PC-3 (cell line): ENCODE data around the gene SDK1. TPM values are rescaled to one million over a fixed set of nuclear protein-coding genes. Genes with fewer than 3 reads are reported as not detected.

Experiments
- ATAC-seq: fragments of 200-7000 bp; cut with Tn5 transposase; 2 replicates; pipeline ENCODE4 v1.9.1; 2020; ENCODE audit warnings: mild to moderate bottlenecking, moderate library complexity
- BruUV-seq: library from RNA; stranded (reverse); fragments of 400-500 nt; replicated peaks from 2 replicates; lab custom pipeline; 2021; lab: Mats Ljungman, UMichigan
- CTCF ChIA-PET: fragments of 300-600 bp; sonication (Branson Sonifier 250); formaldehyde crosslinking; loops from one replicate; lab custom pipeline; 2022; ENCODE audit warnings: antibody characterized with exemption; lab: Charles Lee
- POLR2A ChIA-PET: fragments of 300-600 bp; sonication (Branson Sonifier 250); formaldehyde crosslinking; loops from one replicate; lab custom pipeline; 2022; ENCODE audit warnings: antibody characterized with exemption; ENCODE audit not compliant: unreplicated experiment; lab: Charles Lee
- DNase-seq: peaks from one replicate; pipeline ENCODE4 v3.0.0-alpha.2; 2015
- H2AFZ ChIP-seq: fragments of 300-600 bp; sonication (generic); 2 replicates; pipeline ENCODE4 v1.6.0; 2016; ENCODE audit warnings: antibody characterized with exemption, low read length
- H3F3A ChIP-seq: fragments of 300-600 bp; sonication (generic); one replicate; pipeline ENCODE4 v1.6.0; 2017; ENCODE audit warnings: antibody characterized with exemption, low read length, control low read depth, mild to moderate bottlenecking; ENCODE audit not compliant: unreplicated experiment
- H3K27ac ChIP-seq: fragments of 300-600 bp; sonication (generic); 2 replicates; pipeline ENCODE4 v1.5.1; 2016; ENCODE audit warnings: mild to moderate bottlenecking, low read length
- H3K27me3 ChIP-seq: fragments of 300-600 bp; sonication (generic); 2 replicates; pipeline ENCODE4 v1.6.1; 2016; ENCODE audit warnings: low read length, mixed read lengths
- H3K36me3 ChIP-seq: fragments of 300-600 bp; sonication (generic); 2 replicates; pipeline ENCODE4 v1.6.1; 2016; ENCODE audit warnings: low read depth, mixed run types, low read length, mixed read lengths
- H3K4me1 ChIP-seq: fragments of 300-600 bp; sonication (generic); 2 replicates; pipeline ENCODE4 v1.5.1; 2016; ENCODE audit warnings: low read length; ENCODE audit not compliant: insufficient read depth
- H3K4me2 ChIP-seq: fragments of 300-600 bp; sonication (generic); 2 replicates; pipeline ENCODE4 v1.6.0; 2016; ENCODE audit warnings: low read length
- H3K4me3 ChIP-seq: fragments of 300-600 bp; sonication (generic); 2 replicates; pipeline ENCODE4 v1.5.1; 2016; ENCODE audit warnings: mild to moderate bottlenecking, low read length, mixed read lengths
- H3K79me2 ChIP-seq: fragments of 300-600 bp; sonication (generic); 2 replicates; pipeline ENCODE4 v1.6.1; 2017; ENCODE audit warnings: low read length, mixed read lengths
- H3K9ac ChIP-seq: fragments of 300-600 bp; sonication (generic); 2 replicates; pipeline ENCODE4 v1.6.0; 2016; ENCODE audit warnings: mild to moderate bottlenecking, low read length
- H3K9me2 ChIP-seq: fragments of 300-600 bp; sonication (generic); replicated peaks from 2 replicates; pipeline ENCODE4 v1.6.1; 2016; ENCODE audit warnings: mixed run types, low read length, mixed read lengths
- H3K9me3 ChIP-seq: fragments of 300-600 bp; sonication (generic); 2 replicates; pipeline ENCODE4 v1.6.1; 2016; ENCODE audit warnings: low read length, mixed read lengths
- H4K20me1 ChIP-seq: fragments of 300-600 bp; sonication (generic); 2 replicates; pipeline ENCODE4 v1.6.1; 2016; ENCODE audit warnings: low read length, mixed read lengths
- CTCF ChIP-seq: fragments of 300-600 bp; sonication (generic); conservative IDR thresholded peaks from 2 replicates; pipeline ENCODE4 v1.5.1; 2017; ENCODE audit warnings: antibody characterized with exemption, low read depth, mild to moderate bottlenecking, low read length
- EZH2 ChIP-seq: fragments of 300-600 bp; sonication (generic); IDR thresholded peaks from one replicate; pipeline ENCODE4 v1.6.1; 2017; ENCODE audit warnings: antibody characterized with exemption, mild to moderate bottlenecking, low read length; ENCODE audit not compliant: unreplicated experiment
- EZH2phosphoT487 ChIP-seq: fragments of 300-600 bp; sonication (generic); IDR thresholded peaks from 2 replicates; pipeline ENCODE4 v1.6.1; 2018; ENCODE audit warnings: mild to moderate bottlenecking, antibody characterized with exemption, low read length, borderline replicate concordance
- intact Hi-C: fragments of 100-400 bp; cut with micrococcal nuclease; formaldehyde crosslinking; loops from 2 replicates; pipeline ENCODE4 v1.9.0; 2023
- total RNA-seq: library from RNA; depleted of rRNA; stranded (reverse); fragments of >200 nt; gene quantifications from 2 replicates; pipeline ENCODE4 v1.2.3, GENCODE V29; 2014

The SDK1 gene
- total RNA-seq, 1 experiment from 2014 or later, result 2.8 TPM

GRCh38 chr7:3280445-3280844 is 20.6 kb upstream of the SDK1 start:
- intact Hi-C loops, result no loop called here
- no peak overlapping the region for H3K4me2 ChIP-seq
- no TSS peak for BruUV-seq
- H3F3A ChIP-seq, result no peaks in the 10 kb centered on the region
- H2AFZ ChIP-seq, result no peak overlapping the region
- no peaks in the 10 kb centered on the region for H3K27me3 ChIP-seq
- no peaks in the 10 kb centered on the region for H3K4me1 ChIP-seq
- no peak for DNase-seq
- ATAC-seq, result no peak
- no peaks in the 10 kb centered on the region for H3K36me3 ChIP-seq
- no peak overlapping the region for H3K4me3 ChIP-seq
- ChIA-PET CTCF (no interaction called here), POLR2A (no interaction called here)
- H3K79me2 ChIP-seq, result no peaks in the 10 kb centered on the region
- no peak overlapping the region for H3K27ac ChIP-seq
- H3K9me3 ChIP-seq, result no peaks in the 10 kb centered on the region
- no peak for TF ChIP-seq EZH2phosphoT487
- no peak for TF ChIP-seq CTCF
- no peak overlapping the region for H3K9ac ChIP-seq
- H4K20me1 ChIP-seq, result no peaks in the 10 kb centered on the region
- no peaks in the 10 kb centered on the region for H3K9me2 ChIP-seq

- Histone ChIP-seq H3K4me3 (no peak overlapping the region), H3K79me2 (no peaks in the 10 kb centered on the region), H3K4me2 (no peak overlapping the region), H3K4me1 (no peaks in the 10 kb centered on the region), H3K27me3 (no peaks in the 10 kb centered on the region), H3K9me2 (no peaks in the 10 kb centered on the region), H3F3A (no peaks in the 10 kb centered on the region), H4K20me1 (no peaks in the 10 kb centered on the region), H2AFZ (no peak overlapping the region), H3K9ac (no peak overlapping the region), H3K27ac (no peak overlapping the region), H3K36me3 (no peaks in the 10 kb centered on the region), H3K9me3 (no peaks in the 10 kb centered on the region)
- POLR2A ChIA-PET, result no interaction called here
- ATAC-seq (no peak), DNase-seq (no peak)
- no peak for TF ChIP-seq EZH2phosphoT487
- TF ChIP-seq EZH2, result no peak
- TF ChIP-seq CTCF, result no peak
- BruUV-seq, result no TSS peak
- CTCF ChIA-PET, result no interaction called here
- intact Hi-C loops, result no loop called here
Measured at GRCh38 chr7:3280946-3281656, 20.0 kb upstream of the SDK1 start.

GRCh38 chr7:3282457-3282856 is 18.6 kb upstream of the SDK1 start:
- ATAC-seq, result no peak
- no peak for DNase-seq
- intact Hi-C loops, result no loop called here

More at GRCh38 chr7:3282457-3282856, 18.6 kb upstream of the SDK1 start:
- H2AFZ ChIP-seq, result no peak overlapping the region
- H3K9me3 ChIP-seq, result no peaks in the 10 kb centered on the region
- no peaks in the 10 kb centered on the region for H3K9me2 ChIP-seq
- no peak overlapping the region for H3K4me2 ChIP-seq
- no peaks in the 10 kb centered on the region for H3K27me3 ChIP-seq
- H3K9ac ChIP-seq, result no peak overlapping the region
- no peaks in the 10 kb centered on the region for H3K79me2 ChIP-seq
- TF ChIP-seq CTCF, result no peak
- TF ChIP-seq EZH2phosphoT487, result no peak
- no peak for TF ChIP-seq EZH2
- BruUV-seq, result no TSS peak
- ChIA-PET CTCF (no interaction called here), POLR2A (no interaction called here)
- H3F3A ChIP-seq, result no peaks in the 10 kb centered on the region
- H3K27ac ChIP-seq, result no peak overlapping the region
- H4K20me1 ChIP-seq, result no peaks in the 10 kb centered on the region
- H3K4me3 ChIP-seq, result no peak overlapping the region
- no peaks in the 10 kb centered on the region for H3K4me1 ChIP-seq
- H3K36me3 ChIP-seq, result no peaks in the 10 kb centered on the region
